ENCODE data around the gene CDH11. TPM values are rescaled to one million over a fixed set of nuclear protein-coding genes. Genes with fewer than 3 reads are reported as not detected.

The CDH11 gene
- total RNA-seq, 1 experiment from 2014 or later, result 5.4 TPM

DNA sequence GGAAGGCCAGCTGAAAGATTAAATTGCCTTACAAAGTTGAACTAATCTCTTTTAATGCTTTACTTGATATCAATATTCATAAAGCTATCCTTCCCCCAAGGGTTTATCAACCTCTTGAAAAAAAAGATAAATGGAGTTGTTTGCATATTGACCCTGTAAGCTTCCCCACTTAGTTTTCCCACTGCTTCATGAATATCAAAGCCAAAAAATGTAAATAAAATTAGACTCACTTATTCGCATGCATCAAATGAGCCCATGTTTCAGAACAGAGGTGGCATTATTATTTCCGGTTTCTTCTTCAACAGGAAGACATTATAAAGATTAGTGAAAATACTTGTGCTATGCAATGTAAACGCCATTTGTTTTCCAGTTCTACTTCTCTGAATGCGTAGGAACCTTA, 150.7 kb downstream of the CDH11 start:
- H3K4me2 ChIP-seq (ENCODE audit: insufficient read depth, insufficient read length, low read length), result no peak overlapping the region
- H3K9me3 ChIP-seq (ENCODE audit: control insufficient read depth, low read depth, low read length), result no peaks in the 10 kb centered on the region
- H2BK12ac ChIP-seq (ENCODE audit: insufficient read length, low read depth, low read length), result no peak overlapping the region
- H3K56ac ChIP-seq (ENCODE audit: insufficient read length, low read depth, low read length), result no peak overlapping the region
- H4K20me1 ChIP-seq (ENCODE audit: control insufficient read depth, insufficient read depth, insufficient read length), result no peaks in the 10 kb centered on the region
- H3K23ac ChIP-seq (ENCODE audit: insufficient read length, low read depth, low read length), result no peak overlapping the region
- no peak overlapping the region for H3K9ac ChIP-seq (ENCODE audit: extremely low read depth, insufficient read length, low read length)
- no peak overlapping the region for H3K27ac ChIP-seq (ENCODE audit: insufficient read length, low read depth, low read length)
- no peaks in the 10 kb centered on the region; the same call in 1 of the 2 replicates for H3K4me1 ChIP-seq (ENCODE audit: insufficient read depth, low read length)
- no peak overlapping the region for H2AK5ac ChIP-seq (ENCODE audit: insufficient read length, low read length)
- no peaks in the 10 kb centered on the region for H3K27me3 ChIP-seq (ENCODE audit: insufficient read depth, low read length)
- H3K79me2 ChIP-seq (ENCODE audit: insufficient read depth, low read length), result no peaks in the 10 kb centered on the region
- H2BK15ac ChIP-seq (ENCODE audit: low read depth, low read length), result no peak overlapping the region
- H3K18ac ChIP-seq (ENCODE audit: insufficient read length, low read depth, low read length), result no peak overlapping the region
- no peaks in the 10 kb centered on the region for H3K79me1 ChIP-seq (ENCODE audit: insufficient read depth, low read depth, low read length, poor library complexity, severe bottlenecking)
- H3K36me3 Mint-ChIP-seq (ENCODE audit: insufficient read depth in 1 of 3, low read depth in 3 of 3), result peaks cover 0 to 3% (median 0%) of the 10 kb centered on the region in 3 experiments; a peak in 1 of 7 replicates
- no peaks in the 10 kb centered on the region for H3K23me2 ChIP-seq (ENCODE audit: insufficient read length, low read depth, low read length, poor library complexity, severe bottlenecking)
- H3T11ph ChIP-seq (ENCODE audit: low read length), result no peak overlapping the region
- H2BK120ac ChIP-seq (ENCODE audit: low read depth, low read length, poor library complexity, severe bottlenecking), result no peak overlapping the region
- H3K14ac ChIP-seq (ENCODE audit: insufficient read depth, low read length), result no peak overlapping the region
- H2BK5ac ChIP-seq (ENCODE audit: insufficient read length, low read length), result no peak overlapping the region
- no peak overlapping the region for H2AFZ ChIP-seq (ENCODE audit: low read length)
- H3K4me3 Mint-ChIP-seq, result no peak overlapping the region
- H4K8ac ChIP-seq (replicated peaks; ENCODE audit: insufficient read length, low read depth, low read length), result no peak overlapping the region
- no peak overlapping the region for H3K27ac Mint-ChIP-seq
- WGBS (ENCODE audit: extremely low coverage, insufficient read length, low lambda C conversion rate), result no CpG with 5 or more reads among the region's 4 CpGs
- no peaks in the 10 kb centered on the region for H3K9me3 Mint-ChIP-seq
- TF ChIP-seq, protein P1, sequence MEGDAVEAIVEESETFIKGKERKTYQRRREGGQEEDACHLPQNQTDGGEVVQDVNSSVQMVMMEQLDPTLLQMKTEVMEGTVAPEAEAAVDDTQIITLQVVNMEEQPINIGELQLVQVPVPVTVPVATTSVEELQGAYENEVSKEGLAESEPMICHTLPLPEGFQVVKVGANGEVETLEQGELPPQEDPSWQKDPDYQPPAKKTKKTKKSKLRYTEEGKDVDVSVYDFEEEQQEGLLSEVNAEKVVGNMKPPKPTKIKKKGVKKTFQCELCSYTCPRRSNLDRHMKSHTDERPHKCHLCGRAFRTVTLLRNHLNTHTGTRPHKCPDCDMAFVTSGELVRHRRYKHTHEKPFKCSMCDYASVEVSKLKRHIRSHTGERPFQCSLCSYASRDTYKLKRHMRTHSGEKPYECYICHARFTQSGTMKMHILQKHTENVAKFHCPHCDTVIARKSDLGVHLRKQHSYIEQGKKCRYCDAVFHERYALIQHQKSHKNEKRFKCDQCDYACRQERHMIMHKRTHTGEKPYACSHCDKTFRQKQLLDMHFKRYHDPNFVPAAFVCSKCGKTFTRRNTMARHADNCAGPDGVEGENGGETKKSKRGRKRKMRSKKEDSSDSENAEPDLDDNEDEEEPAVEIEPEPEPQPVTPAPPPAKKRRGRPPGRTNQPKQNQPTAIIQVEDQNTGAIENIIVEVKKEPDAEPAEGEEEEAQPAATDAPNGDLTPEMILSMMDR (conservative IDR thresholded peaks at IDR 0.05), result no peak
- 0 out of 4 replicates have a peak, but pooled peaks cover 0 to 3% of the 10 kb centered on the region in 2 experiments for H3K4me1 Mint-ChIP-seq
- no peak overlapping the region for H2BK20ac ChIP-seq (ENCODE audit: low read depth, low read length, poor library complexity, severe bottlenecking)
- no peak overlapping the region for H4K91ac ChIP-seq (ENCODE audit: insufficient read length, low read depth, low read length)
- no peak for DNase-seq
- no peaks in the 10 kb centered on the region for H3K27me3 Mint-ChIP-seq (ENCODE audit: low read depth)
- no peak overlapping the region for H3K4ac ChIP-seq (ENCODE audit: low read depth, low read length)
- no peak overlapping the region for H4K5ac ChIP-seq (ENCODE audit: insufficient read length, low read depth, low read length)
